NCI-H345 treated with DMSO at 0.1 percent for 48 hours (cell line): ENCODE data around the gene PNLIPRP1.

Experiments
- DNase-seq: peaks from one replicate; lab custom pipeline; 2025; ENCODE audit not compliant: unreplicated experiment; lab: John Stamatoyannopoulos, UW

PNLIPRP1 gene

GRCh38 chr10:116630020-116630419 lies 39.3 kb downstream of the PNLIPRP1 start:
- DNase-seq: no peak

- DNase-seq: no peak
Measured at GRCh38 chr10:116631871-116632295, 41.1 kb downstream of the PNLIPRP1 start.

GRCh38 chr10:116632596-116633215 lies 41.9 kb downstream of the PNLIPRP1 start:
- no peak for DNase-seq

GRCh38 chr10:116633216-116633600 lies 42.4 kb downstream of the PNLIPRP1 start:
- no peak for DNase-seq

GRCh38 chr10:116634126-116634975 lies 43.6 kb downstream of the PNLIPRP1 start:
- no peak for DNase-seq

GRCh38 chr10:116636385-116636784 lies 45.6 kb downstream of the PNLIPRP1 start:
- DNase-seq: no peak

GRCh38 chr10:116636976-116637375 lies 46.2 kb downstream of the PNLIPRP1 start:
- DNase-seq: no peak

- DNase-seq: no peak
Measured at GRCh38 chr10:116637830-116638229, 47.1 kb downstream of the PNLIPRP1 start.

- no peak for DNase-seq
Measured at GRCh38 chr10:116646502-116646901, 55.7 kb downstream of the PNLIPRP1 start.

GRCh38 chr10:116648903-116649302 lies 58.1 kb downstream of the PNLIPRP1 start:
- no peak for DNase-seq

- DNase-seq: no peak
Measured at GRCh38 chr10:116653885-116654284, 63.1 kb downstream of the PNLIPRP1 start.

GRCh38 chr10:116654816-116655215 lies 64.1 kb downstream of the PNLIPRP1 start:
- DNase-seq: no peak

- no peak for DNase-seq
Measured at GRCh38 chr10:116655568-116655967, 64.8 kb downstream of the PNLIPRP1 start.

- DNase-seq: no peak
Measured at GRCh38 chr10:116656044-116656443, 65.3 kb downstream of the PNLIPRP1 start.

GRCh38 chr10:116657863-116658551 lies 67.2 kb downstream of the PNLIPRP1 start:
- no peak for DNase-seq
